IPS-20b (cell line): ENCODE data around the gene GPR183.

ENCODE experiments used
- H3K27ac ChIP-seq: one replicate; pipeline ENCODE4 v1.5.1; 2013; ENCODE audit warnings: low read length
- H3K27me3 ChIP-seq: 2 replicates; pipeline ENCODE4 v1.6.1; 2013; ENCODE audit warnings: mild to moderate bottlenecking, low read length, inconsistent platforms; ENCODE audit not compliant: insufficient read depth
- H3K36me3 ChIP-seq: 2 replicates; pipeline ENCODE4 v1.6.1; 2013; ENCODE audit warnings: low read depth, mild to moderate bottlenecking, inconsistent platforms, low read length, moderate library complexity; ENCODE audit not compliant: insufficient read depth
- H3K4me1 ChIP-seq: 2 replicates; pipeline ENCODE4 v1.6.1; 2013; ENCODE audit warnings: mild to moderate bottlenecking, control low read depth, inconsistent platforms, low read length, moderate library complexity; ENCODE audit not compliant: insufficient read depth
- H3K4me3 ChIP-seq: 2 replicates; pipeline ENCODE4 v1.5.1; 2013; ENCODE audit warnings: mild to moderate bottlenecking, low read length, inconsistent platforms
- H3K9ac ChIP-seq: 2 replicates; pipeline ENCODE4 v1.6.1; 2013; ENCODE audit warnings: low read depth, mild to moderate bottlenecking, inconsistent platforms, low read length, moderate library complexity
- H3K9me3 ChIP-seq: 2 replicates; pipeline ENCODE4 v1.6.1; 2013; ENCODE audit warnings: mild to moderate bottlenecking, low read depth, low read length, inconsistent platforms; ENCODE audit not compliant: insufficient read depth

Gene GPR183

DNA sequence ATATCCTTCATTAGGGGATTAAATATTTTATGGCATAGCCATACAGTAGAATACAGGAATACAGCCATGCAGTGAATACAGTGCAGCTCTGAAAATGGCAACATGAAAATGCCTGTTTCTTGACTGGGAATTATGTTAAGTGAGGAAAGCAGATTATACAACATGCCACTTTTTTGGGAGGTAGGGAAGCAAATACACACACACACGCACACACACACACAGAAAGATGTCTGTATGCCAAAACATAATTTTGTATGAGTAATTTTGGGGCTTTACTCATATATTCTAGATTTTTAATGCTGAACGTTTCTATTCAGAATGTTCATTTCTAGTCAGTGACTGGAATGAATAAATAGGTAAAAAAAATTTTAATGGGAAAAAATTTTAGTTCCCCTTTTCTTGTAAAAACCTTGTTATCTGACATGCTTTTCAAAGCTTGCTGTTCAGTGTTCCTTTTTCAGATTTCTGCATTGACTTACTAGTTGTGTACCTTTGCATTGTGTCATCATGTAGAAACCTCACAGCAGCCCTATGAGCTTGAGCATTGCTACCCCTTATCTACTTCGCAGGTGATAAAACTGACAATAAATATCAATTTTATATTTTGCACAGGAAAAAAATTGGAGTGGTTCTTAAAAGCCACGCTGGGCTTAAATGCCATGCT is 7.8 kb downstream of the GPR183 start:
- no peak overlapping the region for H3K9ac ChIP-seq
- H3K4me3 ChIP-seq = no peak overlapping the region
- H3K27me3 ChIP-seq = no peaks in the 10 kb centered on the region
- H3K4me1 ChIP-seq = no peaks in the 10 kb centered on the region
- 0 out of 2 replicates have a peak, but pooled peaks cover 5% of the 10 kb centered on the region for H3K36me3 ChIP-seq
- no peak overlapping the region for H3K27ac ChIP-seq
- no peaks in the 10 kb centered on the region for H3K9me3 ChIP-seq

- H3K4me1 ChIP-seq = no peaks in the 10 kb centered on the region
- 0 out of 2 replicates have a peak, but pooled peaks cover 5% of the 10 kb centered on the region for H3K36me3 ChIP-seq
- H3K4me3 ChIP-seq = no peak overlapping the region
- no peak overlapping the region for H3K9ac ChIP-seq
- no peak overlapping the region for H3K27ac ChIP-seq
- no peaks in the 10 kb centered on the region for H3K9me3 ChIP-seq
- no peaks in the 10 kb centered on the region for H3K27me3 ChIP-seq
Observed at GRCh38 chr13:99298056-99298455, 9.1 kb downstream of the GPR183 start.

GRCh38 chr13:99297331-99297730 is 9.9 kb downstream of the GPR183 start:
- Histone ChIP-seq H3K4me3 (no peak overlapping the region), H3K27ac (no peak overlapping the region), H3K9ac (no peak overlapping the region)

DNA sequence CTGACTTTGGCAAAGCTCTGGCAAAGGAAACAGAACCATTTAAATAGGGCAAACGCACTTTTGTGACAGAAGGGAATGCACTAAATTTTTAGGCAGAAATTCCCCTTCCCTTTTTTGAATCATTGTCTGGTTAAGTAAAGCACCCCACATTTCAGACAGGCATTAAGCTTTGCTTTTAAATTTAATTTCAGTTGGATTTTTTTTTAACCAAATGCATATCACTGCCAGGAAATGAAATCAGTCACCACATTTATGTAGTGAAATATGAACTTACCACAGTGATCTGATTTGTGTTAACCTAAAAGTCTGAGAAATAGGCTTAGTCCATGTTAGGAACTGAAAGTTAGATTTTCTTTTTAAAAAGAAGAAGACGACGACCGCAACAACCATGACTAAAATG is 10.8 kb downstream of the GPR183 start:
- no peak overlapping the region for H3K4me3 ChIP-seq
- H3K4me1 ChIP-seq = no peaks in the 10 kb centered on the region
- no peak overlapping the region for H3K27ac ChIP-seq
- no peaks in the 10 kb centered on the region for H3K27me3 ChIP-seq
- H3K9ac ChIP-seq = no peak overlapping the region
- no peaks in the 10 kb centered on the region for H3K9me3 ChIP-seq
- 0 out of 2 replicates have a peak, but pooled peaks cover 5% of the 10 kb centered on the region for H3K36me3 ChIP-seq

More at GRCh38 chr13:99297331-99297730, 9.9 kb downstream of the GPR183 start:
- no peaks in the 10 kb centered on the region for H3K9me3 ChIP-seq
- H3K4me1 ChIP-seq = no peaks in the 10 kb centered on the region
- H3K27me3 ChIP-seq = no peaks in the 10 kb centered on the region
- H3K36me3 ChIP-seq = 0 out of 2 replicates have a peak, but pooled peaks cover 5% of the 10 kb centered on the region

DNA sequence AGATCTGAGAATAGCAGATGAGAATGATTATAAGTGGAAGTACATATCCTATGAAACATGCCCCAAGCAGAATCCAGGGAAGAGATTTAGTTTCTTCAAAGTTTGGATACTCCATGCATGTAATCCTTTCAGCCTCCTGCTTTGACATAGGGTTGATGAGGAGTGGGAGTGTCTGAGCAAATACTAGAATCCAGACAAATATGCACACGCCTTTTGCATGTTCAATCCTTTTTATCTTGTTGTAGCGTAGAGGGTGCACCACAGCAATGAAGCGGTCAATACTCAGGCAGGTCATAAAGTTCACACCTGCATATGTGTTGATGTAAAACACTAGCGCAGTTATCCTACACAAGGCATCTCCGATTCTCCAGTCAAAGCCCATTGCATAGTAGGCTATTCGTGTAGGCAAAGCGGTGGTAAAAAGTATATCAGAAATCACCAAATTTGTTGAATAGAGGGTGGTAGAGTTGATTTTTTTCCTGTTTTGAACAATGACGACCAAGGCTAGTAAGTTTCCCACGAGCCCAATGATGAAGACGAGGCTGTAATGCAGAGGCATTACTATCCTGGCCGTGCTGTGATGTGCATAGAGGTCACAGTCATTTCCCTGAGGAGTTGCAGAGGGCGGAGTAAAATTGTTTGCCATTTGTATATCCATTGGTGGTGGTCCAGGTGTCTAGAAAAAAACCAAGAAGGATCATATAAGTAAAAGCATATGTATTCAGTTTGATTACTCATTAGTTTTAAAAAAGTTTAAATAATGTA is 11.5 kb downstream of the GPR183 start:
- no peak overlapping the region for H3K4me3 ChIP-seq
- no peak overlapping the region for H3K9ac ChIP-seq
- no peaks in the 10 kb centered on the region for H3K4me1 ChIP-seq
- 0 out of 2 replicates have a peak, but pooled peaks cover 5% of the 10 kb centered on the region for H3K36me3 ChIP-seq
- no peaks in the 10 kb centered on the region for H3K27me3 ChIP-seq
- no peaks in the 10 kb centered on the region for H3K9me3 ChIP-seq
- H3K27ac ChIP-seq = no peak overlapping the region

DNA sequence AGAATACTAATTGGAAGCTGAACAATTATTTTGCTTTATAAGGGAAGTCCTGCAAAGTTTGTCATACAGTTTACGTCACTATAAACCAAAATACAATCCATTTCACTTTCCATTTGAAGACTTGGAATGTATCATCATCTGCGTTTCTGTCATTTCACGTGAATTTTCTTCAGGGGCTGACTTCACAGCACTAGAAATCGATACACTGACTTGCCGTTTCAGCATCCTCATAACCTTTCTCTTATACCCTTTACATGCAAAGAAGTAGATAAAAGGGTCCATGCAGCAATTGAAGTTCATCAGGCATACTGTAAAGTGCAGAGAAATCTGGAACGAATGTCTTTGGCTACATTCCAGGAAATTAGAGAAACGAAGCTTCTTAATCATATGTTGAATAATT is 12.2 kb downstream of the GPR183 start:
- Histone ChIP-seq H3K4me3 (no peak overlapping the region), H3K4me1 (no peaks in the 10 kb centered on the region), H3K36me3 (0 out of 2 replicates have a peak, but pooled peaks cover 5% of the 10 kb centered on the region), H3K9me3 (no peaks in the 10 kb centered on the region), H3K9ac (no peak overlapping the region), H3K27me3 (no peaks in the 10 kb centered on the region), H3K27ac (no peak overlapping the region)

GRCh38 chr13:99294198-99294597 is 13.0 kb downstream of the GPR183 start:
- Histone ChIP-seq H3K9ac (no peak overlapping the region), H3K4me1 (no peaks in the 10 kb centered on the region), H3K9me3 (no peaks in the 10 kb centered on the region), H3K27me3 (no peaks in the 10 kb centered on the region), H3K27ac (no peak overlapping the region), H3K36me3 (0 out of 2 replicates have a peak, but pooled peaks cover 5% of the 10 kb centered on the region), H3K4me3 (no peak overlapping the region)

GRCh38 chr13:99293178-99293577 is 14.0 kb downstream of the GPR183 start:
- Histone ChIP-seq H3K4me1 (no peaks in the 10 kb centered on the region), H3K27me3 (no peaks in the 10 kb centered on the region), H3K9me3 (no peaks in the 10 kb centered on the region), H3K9ac (no peak overlapping the region), H3K36me3 (0 out of 2 replicates have a peak, but pooled peaks cover 5% of the 10 kb centered on the region), H3K4me3 (no peak overlapping the region), H3K27ac (no peak overlapping the region)

- H3K27me3 ChIP-seq = no peaks in the 10 kb centered on the region
- H3K4me1 ChIP-seq = no peaks in the 10 kb centered on the region
- H3K36me3 ChIP-seq = 0 out of 2 replicates have a peak, but pooled peaks cover 5% of the 10 kb centered on the region
- H3K9me3 ChIP-seq = no peaks in the 10 kb centered on the region
- no peak overlapping the region for H3K27ac ChIP-seq
- no peak overlapping the region for H3K4me3 ChIP-seq
- H3K9ac ChIP-seq = no peak overlapping the region
Observed at GRCh38 chr13:99290894-99291293, 16.3 kb downstream of the GPR183 start.

DNA sequence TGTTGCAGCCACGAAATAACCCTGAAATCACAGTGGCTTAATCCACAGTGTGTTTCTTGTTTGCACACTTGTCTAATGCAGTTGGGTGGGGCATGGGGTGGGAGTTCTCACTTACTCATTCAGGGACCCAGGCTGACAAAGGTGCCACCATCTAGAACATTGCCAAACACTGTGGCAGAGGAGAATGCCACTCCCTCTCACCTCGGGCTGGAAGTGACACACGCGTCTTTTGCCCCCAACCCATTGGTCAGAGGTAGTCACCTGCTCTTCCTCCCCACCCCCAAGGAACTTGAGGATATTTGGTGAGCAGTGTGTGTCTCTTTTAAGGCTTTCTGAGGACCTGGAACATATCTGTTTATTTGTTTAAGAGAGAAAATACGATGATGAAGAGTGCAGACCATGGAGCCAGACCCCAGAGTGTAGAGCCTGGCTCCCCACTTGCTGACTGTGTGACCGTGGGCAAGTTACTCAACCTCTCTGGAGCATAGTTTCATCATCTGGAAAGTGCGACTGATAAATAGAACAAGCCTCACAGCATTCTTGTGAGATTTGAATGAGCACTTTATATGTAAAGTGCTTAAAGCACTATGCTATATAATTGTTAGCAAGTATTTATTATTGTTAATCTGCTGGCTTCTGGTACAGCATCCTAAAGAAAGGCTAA is 17.4 kb downstream of the GPR183 start:
- Histone ChIP-seq H3K9me3 (no peaks in the 10 kb centered on the region), H3K27me3 (no peaks in the 10 kb centered on the region), H3K36me3 (0 out of 2 replicates have a peak, but pooled peaks cover 1% of the 10 kb centered on the region), H3K4me3 (no peak overlapping the region), H3K4me1 (no peaks in the 10 kb centered on the region), H3K27ac (no peak overlapping the region), H3K9ac (no peak overlapping the region)

- H3K4me1 ChIP-seq = no peaks in the 10 kb centered on the region
- H3K36me3 ChIP-seq = no peaks in the 10 kb centered on the region
- no peak overlapping the region for H3K9ac ChIP-seq
- no peaks in the 10 kb centered on the region for H3K27me3 ChIP-seq
- H3K9me3 ChIP-seq = no peaks in the 10 kb centered on the region
- no peak overlapping the region for H3K27ac ChIP-seq
- H3K4me3 ChIP-seq = no peak overlapping the region
Observed at GRCh38 chr13:99289271-99289670, 17.9 kb downstream of the GPR183 start.
